ENCODE results near the gene ATF4.

DNA sequence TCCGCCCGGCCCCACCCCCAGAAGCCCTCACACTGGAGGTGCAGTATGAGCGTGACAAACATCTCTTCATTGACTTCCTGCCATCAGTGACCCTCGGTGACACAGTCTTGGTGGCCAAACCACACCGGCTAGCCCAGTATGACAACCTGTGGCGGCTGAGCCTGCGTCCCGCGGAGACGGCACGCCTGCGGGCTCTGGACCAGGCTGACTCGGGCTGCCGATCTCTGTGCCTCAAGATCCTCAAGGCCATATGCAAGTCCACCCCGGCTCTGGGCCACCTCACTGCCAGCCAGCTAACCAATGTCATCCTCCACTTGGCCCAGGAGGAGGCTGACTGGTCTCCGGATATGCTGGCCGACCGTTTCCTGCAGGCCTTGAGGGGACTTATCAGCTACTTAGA, 6.6 kb upstream of the ATF4 start:
- TF ChIP-seq, protein P1, sequence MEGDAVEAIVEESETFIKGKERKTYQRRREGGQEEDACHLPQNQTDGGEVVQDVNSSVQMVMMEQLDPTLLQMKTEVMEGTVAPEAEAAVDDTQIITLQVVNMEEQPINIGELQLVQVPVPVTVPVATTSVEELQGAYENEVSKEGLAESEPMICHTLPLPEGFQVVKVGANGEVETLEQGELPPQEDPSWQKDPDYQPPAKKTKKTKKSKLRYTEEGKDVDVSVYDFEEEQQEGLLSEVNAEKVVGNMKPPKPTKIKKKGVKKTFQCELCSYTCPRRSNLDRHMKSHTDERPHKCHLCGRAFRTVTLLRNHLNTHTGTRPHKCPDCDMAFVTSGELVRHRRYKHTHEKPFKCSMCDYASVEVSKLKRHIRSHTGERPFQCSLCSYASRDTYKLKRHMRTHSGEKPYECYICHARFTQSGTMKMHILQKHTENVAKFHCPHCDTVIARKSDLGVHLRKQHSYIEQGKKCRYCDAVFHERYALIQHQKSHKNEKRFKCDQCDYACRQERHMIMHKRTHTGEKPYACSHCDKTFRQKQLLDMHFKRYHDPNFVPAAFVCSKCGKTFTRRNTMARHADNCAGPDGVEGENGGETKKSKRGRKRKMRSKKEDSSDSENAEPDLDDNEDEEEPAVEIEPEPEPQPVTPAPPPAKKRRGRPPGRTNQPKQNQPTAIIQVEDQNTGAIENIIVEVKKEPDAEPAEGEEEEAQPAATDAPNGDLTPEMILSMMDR (IDR thresholded peaks at IDR 0.05; ENCODE audit: insufficient read depth, low read depth, low read length): no peak
- no peak for TF ChIP-seq EZH2 (IDR thresholded peaks at IDR 0.05; ENCODE audit: insufficient read depth, low read length)
